Endothelial cell of umbilical vein (primary cell): ENCODE results near the gene TNFSF10.

ENCODE experiments used
- EZH2 ChIP-seq: IDR thresholded peaks from 2 replicates; pipeline ENCODE4 v1.6.1; 2012; ENCODE audit warnings: borderline replicate concordance, low read depth, mild to moderate bottlenecking, moderate library complexity, low read length, inconsistent platforms; ENCODE audit not compliant: severe bottlenecking
- TF ChIP-seq, protein P1 (sequence below), 2 donors: IDR thresholded peaks; 1 replicate in 1 of 2; 2 replicates in 1 of 2; pipeline ENCODE4 v1.5.1; 2011; ENCODE audit warnings: low read length in 2 of 2, mild to moderate bottlenecking in 2 of 2, moderate library complexity in 2 of 2, control low read depth in 1 of 2, inconsistent platforms in 1 of 2, low read depth in 1 of 2; ENCODE audit not compliant: insufficient read depth in 1 of 2; ENCODE audit errors: extremely low read depth in 1 of 2
- TF ChIP-seq, protein P2 (sequence below): IDR thresholded peaks from 2 replicates; pipeline ENCODE4 v1.6.1; 2011; ENCODE audit not compliant: insufficient read depth, insufficient read length

DNA sequence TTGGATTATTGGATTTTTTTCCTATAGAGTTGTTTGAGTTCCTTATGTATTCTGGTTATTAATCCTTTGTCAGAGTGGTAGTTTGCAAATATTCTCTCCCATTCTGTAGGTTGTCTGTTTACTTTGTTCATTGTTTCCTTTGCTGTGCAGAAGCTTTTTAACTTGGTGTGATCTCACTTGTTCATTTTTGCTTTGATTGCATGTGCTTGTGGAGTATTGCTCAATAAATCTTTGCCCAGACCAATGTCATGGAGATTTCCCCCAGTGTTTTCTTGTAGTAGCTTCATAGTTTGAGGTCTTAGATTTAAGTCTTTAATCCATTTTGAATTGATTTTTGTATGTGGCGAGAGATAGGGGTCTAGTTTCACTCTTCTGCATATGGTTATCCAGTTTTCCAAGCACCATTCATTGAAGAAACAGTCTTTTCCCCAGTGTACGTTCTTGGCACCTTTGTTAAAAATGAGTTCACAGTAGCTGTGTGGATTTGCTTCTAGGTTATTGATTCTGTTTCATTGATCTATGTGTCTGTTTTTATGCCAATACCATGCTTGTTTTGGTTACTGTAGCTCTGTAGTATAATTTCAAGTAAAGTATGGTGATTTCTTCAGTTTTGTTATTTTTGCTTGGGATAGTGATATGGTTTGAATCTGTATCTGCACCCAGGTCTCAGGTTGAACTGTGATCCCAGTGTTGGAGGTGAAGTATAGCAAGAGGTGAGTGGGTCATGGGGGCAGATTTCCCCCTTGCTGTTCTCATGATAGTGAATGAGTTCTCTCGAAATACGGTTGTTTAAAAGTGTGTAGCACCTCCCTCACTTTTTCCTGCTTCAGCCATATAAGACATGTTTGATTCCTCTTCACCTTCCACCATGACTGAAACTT, 46.1 kb upstream of the TNFSF10 start:
- TF ChIP-seq, protein P1, sequence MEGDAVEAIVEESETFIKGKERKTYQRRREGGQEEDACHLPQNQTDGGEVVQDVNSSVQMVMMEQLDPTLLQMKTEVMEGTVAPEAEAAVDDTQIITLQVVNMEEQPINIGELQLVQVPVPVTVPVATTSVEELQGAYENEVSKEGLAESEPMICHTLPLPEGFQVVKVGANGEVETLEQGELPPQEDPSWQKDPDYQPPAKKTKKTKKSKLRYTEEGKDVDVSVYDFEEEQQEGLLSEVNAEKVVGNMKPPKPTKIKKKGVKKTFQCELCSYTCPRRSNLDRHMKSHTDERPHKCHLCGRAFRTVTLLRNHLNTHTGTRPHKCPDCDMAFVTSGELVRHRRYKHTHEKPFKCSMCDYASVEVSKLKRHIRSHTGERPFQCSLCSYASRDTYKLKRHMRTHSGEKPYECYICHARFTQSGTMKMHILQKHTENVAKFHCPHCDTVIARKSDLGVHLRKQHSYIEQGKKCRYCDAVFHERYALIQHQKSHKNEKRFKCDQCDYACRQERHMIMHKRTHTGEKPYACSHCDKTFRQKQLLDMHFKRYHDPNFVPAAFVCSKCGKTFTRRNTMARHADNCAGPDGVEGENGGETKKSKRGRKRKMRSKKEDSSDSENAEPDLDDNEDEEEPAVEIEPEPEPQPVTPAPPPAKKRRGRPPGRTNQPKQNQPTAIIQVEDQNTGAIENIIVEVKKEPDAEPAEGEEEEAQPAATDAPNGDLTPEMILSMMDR (IDR thresholded peaks at IDR 0.05; ENCODE audit: extremely low read depth in 1 of 2, insufficient read depth in 1 of 2, low read depth in 1 of 2, low read length in 2 of 2), result no peak
- no peak for TF ChIP-seq EZH2
- TF ChIP-seq, protein P2, sequence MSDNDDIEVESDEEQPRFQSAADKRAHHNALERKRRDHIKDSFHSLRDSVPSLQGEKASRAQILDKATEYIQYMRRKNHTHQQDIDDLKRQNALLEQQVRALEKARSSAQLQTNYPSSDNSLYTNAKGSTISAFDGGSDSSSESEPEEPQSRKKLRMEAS, result no peak
